HT-29 (cell line): ENCODE results near the gene STAC2. TPM values are rescaled to one million over a fixed set of nuclear protein-coding genes. Genes with fewer than 3 reads are reported as not detected.

Experiments used
- DNase-seq: peaks from one replicate; pipeline ENCODE4 v3.0.0-alpha.2; 2015; ENCODE audit warnings: low spot score
- total RNA-seq: library from RNA; depleted of rRNA; stranded (reverse); fragments of >200 nt; shearing (Covaris generic); gene quantifications from 2 replicates; pipeline ENCODE4 v1.2.3, GENCODE V29; 2014

STAC2 gene
- total RNA-seq, 1 experiment from 2014 or later = 0.28 TPM

DNA sequence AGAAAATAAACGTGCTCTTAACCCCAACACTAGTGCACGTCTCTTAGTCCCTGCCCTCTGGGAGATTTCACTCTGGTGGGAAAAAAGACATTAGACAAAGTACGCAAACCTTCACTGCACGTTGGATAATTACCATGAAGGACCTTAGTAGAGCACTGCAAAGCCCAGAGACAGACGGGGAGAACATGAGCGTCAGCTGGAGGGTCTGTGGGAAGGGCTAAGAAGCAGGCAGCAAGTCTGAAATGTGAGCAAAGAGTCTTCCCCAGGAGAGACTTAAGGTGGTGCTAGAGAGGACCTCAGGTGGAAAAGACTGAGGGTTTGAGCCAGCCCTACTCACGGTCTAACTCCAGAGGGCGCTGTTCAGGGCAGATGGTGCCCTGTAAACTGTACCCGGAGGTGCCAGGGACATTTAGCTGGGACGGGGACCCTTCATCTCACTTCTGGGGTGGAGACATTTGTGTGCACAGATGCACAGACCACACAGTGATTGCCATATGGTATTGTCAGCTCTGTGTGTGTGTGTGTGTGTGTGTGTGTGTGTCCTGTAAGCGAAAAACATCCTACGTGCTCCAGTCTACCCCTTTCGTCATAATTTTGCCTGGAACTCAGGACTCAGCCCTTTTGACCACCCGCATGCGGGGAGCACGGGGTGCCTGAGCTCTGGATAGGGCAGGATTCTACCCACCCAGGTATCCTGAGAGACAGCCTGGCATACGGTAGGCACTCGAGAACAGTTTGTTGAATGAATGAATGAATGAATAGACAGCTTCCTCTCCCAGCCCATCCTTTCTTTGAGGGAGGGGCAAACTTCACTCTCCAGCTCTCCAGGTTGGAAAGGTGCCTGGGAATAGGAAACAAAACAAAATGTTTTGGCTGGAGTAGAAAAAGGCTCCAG lies 10.1 kb upstream of the STAC2 start:
- DNase-seq = peak; percentile 71

DNA sequence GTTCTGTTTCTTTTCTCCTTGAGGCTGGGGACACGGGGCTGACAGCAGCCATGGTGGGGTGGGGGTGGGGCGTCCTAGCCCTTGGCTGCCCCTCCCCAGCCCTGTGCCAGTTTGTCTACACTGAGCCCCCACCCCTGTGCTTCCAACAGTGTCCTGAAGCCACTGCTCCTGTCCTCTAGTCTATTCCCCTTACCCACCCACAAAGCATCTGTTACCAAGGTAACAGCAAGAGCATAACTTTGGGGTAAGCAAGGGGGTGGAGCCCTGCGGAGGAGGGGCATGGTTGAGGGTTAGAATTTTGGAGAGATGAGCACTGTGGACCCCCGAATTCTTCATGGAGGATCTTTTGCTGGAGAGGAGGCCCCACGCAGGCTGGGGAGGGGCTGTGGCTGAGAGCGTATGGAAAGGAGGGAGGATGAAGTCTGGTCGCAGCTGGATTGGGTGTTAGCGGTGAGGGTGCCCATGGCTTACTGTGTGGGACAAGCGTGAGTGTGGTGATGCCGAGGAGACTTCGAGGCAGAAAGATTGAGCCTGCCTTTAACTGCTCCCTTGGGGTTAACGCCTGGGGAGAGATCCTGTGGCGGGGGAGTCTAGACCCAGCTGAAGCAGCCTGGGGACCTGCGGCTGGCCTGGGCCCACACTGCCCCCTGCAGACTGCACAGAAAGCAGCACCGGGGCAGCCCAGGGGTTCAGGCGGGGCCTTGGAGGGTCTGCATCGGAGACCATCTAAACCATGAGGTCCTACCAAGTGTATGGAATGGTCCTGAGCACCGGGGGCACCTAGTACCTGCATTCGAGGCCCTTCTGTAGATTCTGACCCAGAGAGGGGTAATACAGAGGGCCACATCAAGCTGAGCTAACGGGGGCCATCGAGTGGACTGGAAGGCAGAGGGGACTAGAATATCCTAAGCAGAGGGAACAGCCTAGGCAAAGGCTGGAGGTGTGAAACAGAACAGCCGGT lies 6.1 kb upstream of the STAC2 start:
- DNase-seq = no peak

DNA sequence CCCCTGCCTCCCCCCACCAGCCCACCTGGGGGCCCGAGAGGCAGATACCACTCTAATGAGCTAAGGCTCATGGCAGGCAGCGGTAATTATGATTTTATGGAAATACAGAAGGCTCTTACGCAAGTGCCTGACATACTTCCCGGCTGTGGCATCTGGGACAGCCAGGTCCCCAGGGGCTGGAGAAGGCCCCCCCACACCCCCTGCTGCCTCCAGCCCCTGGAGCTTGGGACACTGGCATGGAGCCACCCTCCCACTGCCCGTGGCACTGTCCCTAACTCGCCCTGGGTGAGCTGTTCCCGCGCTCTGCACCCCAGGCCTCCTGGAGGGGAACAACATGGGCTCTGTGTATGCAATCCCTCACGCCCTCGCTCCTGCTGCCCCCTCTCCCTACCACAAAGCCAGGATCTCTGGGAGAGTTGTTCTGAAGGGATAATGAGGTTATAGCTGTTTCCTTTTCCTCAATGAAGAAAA lies 5.4 kb upstream of the STAC2 start:
- DNase-seq = no peak

DNA sequence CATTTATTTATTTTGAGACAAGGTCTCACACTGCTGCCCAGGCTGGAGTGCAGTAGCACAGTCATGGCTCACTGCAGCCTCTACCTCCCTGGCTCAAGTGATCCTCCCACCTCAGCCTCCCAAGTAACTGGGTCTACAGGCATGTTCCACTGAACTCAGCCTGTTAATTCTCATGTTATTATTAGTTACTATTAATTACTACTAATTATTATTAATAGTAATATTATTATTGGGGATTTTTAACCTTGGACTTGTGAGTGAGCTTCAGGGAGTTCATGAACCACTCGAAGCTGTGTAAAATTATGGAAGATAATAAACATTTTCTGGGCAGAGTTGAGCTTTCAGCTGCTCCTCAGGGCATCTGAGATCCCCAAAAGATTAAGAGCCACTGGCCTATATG lies 4.6 kb upstream of the STAC2 start:
- DNase-seq = no peak

DNA sequence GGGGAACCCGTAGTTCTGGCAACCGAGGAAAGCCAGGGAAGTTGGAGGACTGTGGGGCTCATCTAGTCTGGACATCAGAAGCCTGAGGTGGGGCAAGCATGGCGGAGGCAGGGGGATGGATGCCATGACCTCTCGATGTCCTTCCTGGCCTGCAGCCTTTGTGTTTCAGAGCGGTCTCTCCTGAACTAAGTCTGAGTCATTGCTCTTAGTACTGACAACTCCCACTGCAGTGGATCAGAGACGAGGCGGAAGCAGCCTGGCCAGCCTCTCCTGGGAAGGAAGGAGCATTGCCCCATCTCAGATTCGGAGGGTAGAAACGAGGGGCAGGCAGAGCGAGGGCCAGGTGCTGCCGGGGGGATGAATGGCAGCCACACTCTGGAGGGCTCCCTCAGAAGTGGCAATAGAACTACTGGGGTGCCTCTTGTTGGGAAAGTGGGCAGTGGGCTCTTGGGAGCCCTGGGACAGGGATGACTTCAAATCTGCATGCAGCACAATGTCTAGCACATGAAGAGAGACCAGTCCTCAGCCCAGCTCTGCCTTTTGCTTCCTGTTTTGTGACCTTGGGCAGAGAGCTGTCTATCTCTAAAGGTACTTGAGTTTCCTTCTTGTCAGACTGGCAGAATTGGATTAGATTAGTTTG lies 3.6 kb upstream of the STAC2 start:
- no peak for DNase-seq

DNA sequence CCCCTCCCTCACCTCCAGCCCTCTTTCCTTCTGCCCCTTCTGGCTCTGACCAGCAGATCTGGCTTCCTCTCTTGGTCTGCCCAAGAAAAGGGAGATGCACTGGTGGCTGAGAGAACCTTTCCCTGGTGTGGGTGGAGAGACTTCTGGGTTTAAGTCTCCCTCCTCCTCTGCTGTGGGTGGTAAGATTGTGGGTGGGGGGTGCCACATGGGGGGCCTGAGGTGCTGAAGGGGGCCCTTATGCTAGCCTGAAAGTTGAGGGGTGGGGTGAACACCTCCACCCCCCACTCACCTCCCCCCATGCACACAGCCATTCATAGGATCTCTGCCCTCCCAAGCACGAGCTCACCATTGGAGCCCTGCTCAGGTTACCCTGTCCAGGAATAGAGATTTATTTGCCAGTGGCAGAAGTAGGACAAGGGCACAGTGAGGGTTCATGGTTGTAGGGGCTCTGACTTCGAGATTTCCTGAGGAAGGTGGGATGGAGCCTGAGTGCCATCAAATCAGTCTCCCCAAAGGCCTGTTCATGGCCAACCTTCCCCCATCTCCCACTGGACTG lies 1.7 kb upstream of the STAC2 start:
- no peak for DNase-seq

DNA sequence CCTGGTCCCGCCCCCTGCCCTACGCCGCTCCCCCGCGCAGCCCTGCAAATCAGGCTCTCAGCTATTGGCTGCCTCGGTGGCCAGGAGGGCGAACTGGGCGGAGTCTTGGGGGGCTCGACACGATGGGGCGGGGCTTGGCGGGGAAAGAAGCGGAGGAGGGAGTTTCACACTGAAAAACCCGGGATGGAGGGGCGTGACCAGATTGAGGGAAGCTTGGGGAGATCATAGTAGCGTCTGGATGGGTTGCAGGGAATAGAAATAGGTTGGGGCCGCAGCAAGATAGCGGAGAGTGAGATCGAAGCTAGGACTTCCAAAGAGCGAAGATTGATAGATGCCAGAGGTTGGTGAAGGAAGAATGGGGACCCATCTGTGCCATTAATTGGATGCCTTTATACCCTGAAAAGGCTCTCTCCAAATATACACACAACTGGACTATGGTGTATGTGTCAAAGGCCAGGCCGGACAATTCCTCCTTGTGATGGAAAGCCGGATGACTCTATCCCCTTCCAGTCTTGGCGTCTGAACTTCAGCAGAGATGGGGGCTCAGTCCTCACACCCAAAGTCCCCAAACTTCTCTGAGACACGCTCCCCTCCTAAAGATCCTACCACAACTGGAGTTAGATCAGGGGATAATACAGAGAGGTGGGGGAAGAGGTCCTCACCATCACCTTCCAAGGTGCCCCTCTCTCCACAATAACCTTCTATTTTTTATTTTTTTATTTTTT lies 376 bp upstream of the STAC2 start:
- DNase-seq = no peak

DNA sequence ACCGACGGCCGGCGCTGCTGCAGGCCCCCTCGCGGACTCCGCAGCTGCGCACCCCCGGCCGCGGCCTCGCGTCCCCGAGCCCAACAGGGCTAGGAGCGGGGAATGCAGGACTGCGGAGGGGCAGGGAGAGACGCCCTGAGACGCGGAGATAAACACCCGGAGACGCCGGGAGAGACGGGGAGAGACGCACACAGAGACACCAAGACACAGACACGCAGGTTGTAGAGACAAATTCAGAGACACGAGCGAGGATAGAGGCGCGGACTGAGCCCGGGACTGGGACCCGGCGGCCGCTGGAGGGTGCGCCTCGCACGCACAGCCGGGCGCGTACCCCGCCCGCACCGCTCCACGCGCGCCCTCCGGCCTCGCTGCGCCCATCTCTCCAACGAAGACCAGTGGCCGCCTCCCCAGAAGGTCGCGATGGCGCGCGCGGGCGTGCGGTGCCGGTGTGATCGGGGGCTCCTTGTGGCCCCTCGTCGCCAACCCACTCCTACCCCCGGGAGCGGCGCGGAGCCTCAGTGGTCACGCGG lies 902 bp downstream of the STAC2 start:
- DNase-seq = no peak

DNA sequence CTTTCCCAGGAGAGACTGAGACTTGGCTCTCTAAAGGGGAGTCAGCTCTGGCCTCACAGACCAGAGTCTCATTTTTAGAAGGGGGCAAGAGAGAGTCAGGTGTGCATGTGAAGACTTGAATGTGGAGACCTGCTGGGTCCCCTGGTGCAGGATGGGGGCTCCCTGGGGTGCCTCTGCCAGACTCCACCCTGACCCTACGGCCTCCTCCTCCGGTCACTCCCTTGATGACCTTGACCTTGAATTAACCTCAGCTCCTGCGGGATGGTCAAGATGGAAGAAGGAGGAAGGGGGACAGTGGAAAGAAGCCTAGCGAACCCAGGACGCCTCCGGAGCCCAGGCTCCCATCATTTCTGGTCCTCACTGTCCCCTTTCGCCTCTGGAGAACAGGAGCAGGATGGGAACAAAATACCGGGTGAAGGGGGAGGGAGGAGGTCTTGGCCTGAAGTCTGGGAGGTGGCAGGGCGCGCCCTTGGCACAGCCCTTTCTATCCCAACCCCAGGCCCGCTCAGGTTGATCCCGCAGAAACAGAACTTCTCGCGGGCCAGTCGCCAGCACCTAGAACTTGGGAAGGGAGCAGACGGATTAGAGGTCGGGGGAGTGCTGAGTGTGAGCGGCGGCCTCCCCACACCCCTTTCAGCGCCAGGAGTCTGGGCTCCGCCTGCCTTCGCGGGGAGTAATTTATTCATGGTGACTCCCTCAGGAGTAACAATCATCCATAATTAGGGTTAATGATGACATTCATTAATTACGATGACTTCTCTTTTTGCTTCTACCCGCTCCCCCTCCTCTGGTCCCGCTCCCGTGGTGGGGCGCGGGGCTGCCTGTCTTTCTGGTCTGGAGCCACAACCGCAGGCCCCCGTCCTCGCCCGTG lies 1.6 kb downstream of the STAC2 start:
- DNase-seq = no peak

DNA sequence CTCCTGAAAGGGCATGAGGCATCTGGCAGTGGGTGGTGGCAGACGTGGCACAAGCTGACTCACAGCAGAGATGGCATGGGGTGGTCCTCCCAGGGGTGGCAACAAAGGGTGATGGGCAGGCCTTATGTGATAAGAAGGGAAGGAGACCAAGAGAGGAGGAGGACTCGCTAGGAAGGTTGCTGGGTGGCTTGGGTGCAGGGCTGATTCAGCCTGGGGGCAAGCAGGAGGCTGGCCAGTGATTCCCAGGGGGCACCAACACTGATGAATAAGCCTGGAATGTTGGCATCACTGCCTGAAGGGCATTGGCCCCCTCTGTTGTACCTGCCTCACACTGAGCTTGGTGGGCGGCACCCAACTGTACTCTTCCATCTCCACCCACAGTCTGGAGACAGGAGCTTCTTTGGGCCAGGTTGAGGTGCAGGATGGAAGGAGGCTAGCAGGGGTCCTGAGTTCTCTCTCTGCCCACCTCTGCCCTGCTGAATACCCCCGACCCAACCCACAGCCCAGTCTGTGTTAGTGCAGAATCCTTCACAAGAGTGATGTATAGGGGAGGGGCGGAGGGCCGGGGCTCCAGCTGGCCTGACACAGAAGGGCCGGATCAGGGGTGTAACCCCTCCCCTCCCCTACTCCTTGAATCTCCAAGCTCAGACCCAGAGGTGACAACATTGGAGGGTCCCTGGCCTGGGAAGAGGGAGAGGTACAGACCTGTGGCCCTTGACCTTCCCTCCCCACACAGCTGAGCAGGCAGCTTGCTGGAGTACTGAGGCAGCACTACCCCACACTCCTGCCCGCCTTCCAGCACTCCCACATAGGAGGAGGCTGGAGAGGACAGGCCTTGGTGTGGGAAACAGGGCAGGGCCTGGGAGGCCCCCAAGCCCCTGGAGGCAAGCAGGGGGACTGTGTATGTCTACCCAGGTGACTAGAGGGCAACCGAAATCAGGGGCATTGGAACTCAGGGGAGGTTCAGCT lies 2.6 kb downstream of the STAC2 start:
- DNase-seq = no peak

DNA sequence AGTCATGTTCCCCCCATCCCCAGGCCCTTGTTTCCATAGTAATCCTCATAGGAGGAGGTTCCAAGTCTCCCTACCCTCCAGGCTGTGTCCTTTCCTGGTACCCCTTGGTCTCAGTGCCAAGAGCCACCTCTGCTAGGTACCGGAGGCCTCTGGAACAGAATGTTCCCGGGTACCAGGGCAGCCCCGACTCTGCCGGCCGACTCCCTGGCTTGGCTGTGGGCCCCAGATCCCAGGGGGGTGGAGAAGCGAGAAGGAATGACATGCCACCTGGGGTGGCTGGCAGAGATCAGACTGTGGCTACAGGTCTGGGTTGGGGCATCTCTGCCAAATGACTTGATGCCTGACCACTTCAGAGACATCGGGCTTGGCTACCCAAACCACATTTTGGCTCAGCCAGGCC lies 3.6 kb downstream of the STAC2 start:
- DNase-seq = no peak

DNA sequence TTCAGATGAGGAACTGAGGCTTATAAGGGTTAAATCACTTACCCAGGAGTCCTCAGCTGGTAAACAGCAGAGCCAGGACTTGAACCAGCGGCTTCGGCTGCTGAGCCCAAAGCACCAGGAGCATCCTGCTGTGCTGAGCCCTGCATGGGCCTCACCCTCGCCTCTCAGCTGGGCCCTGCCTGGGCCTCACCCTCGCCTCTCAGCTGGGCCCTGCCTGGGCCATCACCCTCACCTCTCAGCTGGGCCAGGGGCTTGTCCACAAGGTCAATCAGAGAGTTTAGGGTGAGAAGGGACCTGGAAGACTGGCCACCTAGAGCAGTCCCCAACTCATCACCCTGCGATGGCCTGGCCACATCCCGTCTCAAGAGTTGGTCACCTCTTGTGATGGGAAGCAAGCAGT lies 4.2 kb downstream of the STAC2 start:
- no peak for DNase-seq

DNA sequence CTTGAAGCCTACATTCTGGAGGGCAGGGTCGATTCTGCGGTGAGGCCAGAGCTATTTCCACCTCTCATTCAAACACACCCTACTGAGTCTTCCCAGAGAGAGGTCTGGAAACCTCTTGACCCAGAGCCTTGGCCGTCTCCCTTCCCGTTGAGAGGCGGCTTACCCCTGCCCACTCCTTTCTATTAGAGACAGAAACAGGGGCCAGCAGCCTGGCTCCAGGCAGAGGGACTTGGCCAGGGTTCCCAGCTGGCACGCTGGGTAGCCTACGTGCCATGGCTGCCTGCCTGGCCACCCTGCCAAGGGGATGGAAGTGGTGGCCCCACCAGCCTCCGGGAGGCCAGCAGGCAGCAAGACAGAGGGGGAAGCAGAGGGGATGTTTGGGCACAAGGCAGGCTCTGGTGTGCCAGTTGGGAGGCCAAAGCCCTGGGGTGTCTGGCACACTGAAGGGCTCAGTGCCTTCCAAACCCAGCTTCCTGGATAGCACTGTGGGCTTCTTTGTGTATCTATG lies 6.0 kb downstream of the STAC2 start:
- no peak for DNase-seq

DNA sequence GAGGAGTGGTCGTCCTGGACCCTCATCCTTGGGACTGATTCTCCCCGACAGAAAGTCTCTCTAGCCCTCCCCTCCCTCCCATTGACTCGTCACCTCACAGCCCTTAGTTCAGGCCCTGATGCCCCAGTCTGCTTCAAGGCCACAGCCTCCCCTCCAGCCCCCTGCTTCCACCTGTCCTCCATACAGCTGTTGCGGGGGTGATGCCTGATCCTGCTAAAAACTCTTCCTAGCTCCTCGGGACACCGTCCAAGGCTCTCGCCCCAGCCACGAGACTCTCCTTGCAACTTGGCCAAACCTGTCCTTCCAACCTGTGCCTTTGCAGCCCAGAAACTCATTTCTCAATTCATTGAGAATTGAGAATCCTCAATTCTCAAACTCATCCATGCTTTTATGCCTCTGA lies 6.8 kb downstream of the STAC2 start:
- no peak for DNase-seq

DNA sequence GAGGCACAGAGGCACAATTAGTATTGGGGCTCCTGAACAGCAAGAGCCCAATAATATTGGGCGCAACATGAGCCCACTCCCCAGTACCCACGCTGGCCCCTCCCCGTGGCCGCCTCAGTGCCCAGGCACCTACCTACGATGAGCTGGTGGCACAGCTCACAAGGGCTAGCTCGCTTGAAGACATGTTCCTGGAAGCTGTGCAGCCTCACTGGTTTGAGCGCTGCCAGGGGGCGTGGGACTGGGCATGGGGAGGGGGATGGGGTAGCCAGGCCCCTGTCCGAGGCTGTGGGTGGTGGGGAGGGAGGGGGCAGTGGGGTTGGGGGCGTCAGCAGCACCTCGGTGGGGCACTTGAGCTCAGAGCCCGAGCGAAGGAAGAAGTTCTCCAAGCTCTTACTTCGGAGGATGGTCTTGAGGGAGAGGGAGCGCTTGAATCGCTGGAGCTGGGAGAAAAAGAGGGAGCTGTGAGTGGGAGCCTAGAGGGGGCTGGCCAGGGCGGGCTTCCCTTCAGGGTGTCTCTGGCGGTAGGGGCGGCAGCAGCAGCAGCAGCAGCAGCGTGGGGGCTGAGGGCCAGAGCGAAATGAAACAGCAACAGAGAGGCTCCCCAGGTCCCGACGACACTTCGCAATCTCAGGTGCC lies 7.9 kb downstream of the STAC2 start:
- DNase-seq = no peak

DNA sequence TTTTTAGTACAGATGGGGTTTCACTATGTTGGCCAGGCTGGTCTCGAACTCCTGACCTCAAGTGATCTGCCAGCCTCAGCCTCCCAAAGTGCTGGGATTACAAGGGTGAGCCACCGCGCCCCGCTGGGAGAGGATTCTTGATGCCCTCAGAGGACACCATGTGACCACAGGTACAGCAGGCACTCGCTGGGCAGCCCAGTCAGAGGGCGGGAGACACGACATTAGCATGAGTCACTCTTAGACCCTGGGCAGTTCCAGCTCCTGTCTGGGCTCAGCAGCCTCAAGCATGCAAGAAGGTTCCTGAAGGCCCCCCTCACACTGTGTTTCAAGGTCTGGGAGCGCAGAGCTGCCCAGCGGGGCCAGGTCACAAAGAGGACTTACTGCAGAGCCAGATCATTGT lies 11.9 kb downstream of the STAC2 start:
- DNase-seq = peak; percentile 65

DNA sequence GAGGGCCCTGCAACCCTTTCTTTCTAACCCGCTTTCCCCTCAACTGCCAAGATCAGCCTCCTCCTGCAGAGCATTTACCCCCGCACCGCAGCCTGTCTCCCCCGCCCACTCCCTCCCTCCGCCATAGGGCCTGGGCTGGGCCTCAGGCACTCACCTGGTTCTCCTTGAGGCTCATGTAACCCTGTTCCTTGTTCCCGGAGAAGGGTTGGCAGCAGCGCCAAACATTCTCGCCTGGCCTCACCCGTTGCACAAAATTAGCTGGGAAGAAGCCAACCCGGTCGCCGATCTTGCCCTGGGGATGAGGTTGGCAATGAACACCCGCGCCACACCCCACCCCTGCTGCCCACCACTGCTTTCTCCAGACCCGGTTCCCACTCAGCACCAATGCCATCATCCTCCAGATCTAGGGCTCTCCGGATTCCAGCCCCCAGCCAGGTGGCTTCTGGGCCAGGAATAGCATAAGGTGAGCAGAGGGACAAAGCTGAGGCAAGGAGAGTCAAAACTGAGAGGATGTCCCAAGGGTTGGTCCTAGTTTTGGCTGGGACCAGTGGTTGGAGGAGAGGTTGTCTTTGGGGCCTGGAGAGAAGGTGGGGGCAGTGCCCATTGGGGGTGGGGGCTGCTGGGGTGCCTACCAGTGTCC lies 12.8 kb downstream of the STAC2 start:
- DNase-seq = no peak
